ENCODE measurements around the gene OR7A5.

DNA sequence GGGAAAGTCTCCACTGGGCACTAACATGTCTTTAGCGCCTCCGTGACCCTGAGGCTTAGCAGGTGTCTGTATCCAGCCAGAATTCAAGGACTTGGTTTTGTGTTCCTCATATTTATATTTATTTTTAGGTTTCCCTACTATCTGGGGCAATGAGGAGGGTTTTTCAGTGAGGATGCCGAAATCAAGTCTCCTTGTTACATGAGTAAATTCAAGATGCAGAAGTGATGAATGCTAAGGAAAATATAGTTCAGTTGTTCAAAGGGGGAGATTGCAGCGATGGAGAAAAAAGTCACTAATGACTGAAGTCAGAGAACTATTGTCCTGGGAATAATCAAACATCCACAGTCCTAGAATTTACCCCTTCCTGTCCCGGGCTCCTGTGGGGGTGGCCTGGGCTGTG lies 55.8 kb downstream of the OR7A5 start:
- TF ChIP-seq, protein P1, sequence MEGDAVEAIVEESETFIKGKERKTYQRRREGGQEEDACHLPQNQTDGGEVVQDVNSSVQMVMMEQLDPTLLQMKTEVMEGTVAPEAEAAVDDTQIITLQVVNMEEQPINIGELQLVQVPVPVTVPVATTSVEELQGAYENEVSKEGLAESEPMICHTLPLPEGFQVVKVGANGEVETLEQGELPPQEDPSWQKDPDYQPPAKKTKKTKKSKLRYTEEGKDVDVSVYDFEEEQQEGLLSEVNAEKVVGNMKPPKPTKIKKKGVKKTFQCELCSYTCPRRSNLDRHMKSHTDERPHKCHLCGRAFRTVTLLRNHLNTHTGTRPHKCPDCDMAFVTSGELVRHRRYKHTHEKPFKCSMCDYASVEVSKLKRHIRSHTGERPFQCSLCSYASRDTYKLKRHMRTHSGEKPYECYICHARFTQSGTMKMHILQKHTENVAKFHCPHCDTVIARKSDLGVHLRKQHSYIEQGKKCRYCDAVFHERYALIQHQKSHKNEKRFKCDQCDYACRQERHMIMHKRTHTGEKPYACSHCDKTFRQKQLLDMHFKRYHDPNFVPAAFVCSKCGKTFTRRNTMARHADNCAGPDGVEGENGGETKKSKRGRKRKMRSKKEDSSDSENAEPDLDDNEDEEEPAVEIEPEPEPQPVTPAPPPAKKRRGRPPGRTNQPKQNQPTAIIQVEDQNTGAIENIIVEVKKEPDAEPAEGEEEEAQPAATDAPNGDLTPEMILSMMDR (IDR thresholded peaks at IDR 0.05; ENCODE audit: borderline replicate concordance, extremely low read depth, low read length, poor library complexity, severe bottlenecking): no peak
- no peak for TF ChIP-seq EZH2 (IDR thresholded peaks at IDR 0.05; ENCODE audit: borderline replicate concordance, low read depth, low read length, severe bottlenecking)

Measured in DND-41 (cell line).